Gastroesophageal sphincter (tissue), 4 donors: ENCODE data around the gene TMEM101. TPM values are rescaled to one million over a fixed set of nuclear protein-coding genes. Genes with fewer than 3 reads are reported as not detected.
"Not testable (repeated sequence)": the region's sequence is repeated elsewhere in the genome, so short reads cannot be mapped to it uniquely, and the experiment has no call there.

Experiments used
- ATAC-seq: fragments of 150-250 bp; one replicate; pipeline ENCODE4 v1.9.1; 2016; ENCODE audit warnings: mild to moderate bottlenecking, moderate library complexity
- H3K27ac ChIP-seq, 4 donors: fragments of 200-600 bp; sonication (generic) in 3 of 4; 1 replicate in 3 of 4; 2 replicates in 1 of 4; pipeline ENCODE4 v1.5.1; 2016 to 2019
- H3K27me3 ChIP-seq: fragments of 200-600 bp; sonication (generic); one replicate; pipeline ENCODE4 v1.5.1; 2019
- H3K36me3 ChIP-seq, 2 donors: fragments of 200-600 bp; sonication (generic); one replicate each; pipeline ENCODE4 v1.5.1; 2019; ENCODE audit warnings: control low read depth in 1 of 2
- H3K4me1 ChIP-seq, 3 donors: fragments of 200-600 bp; sonication (generic); 1 replicate in 2 of 3; 2 replicates in 1 of 3; pipeline ENCODE4 v1.5.1; 2016 to 2019; ENCODE audit warnings: control low read depth in 2 of 3
- H3K4me3 ChIP-seq, 2 donors: fragments of 200-600 bp; sonication (generic); one replicate each; pipeline ENCODE4 v1.5.1; 2019; ENCODE audit warnings: mild to moderate bottlenecking in 1 of 2, moderate library complexity in 1 of 2
- H3K9me3 ChIP-seq, 3 donors: fragments of 200-600 bp; sonication (generic); one replicate each; pipeline ENCODE4 v1.5.1; 2017 to 2019; ENCODE audit warnings: control low read depth in 2 of 3
- CTCF ChIP-seq, 4 experiments: fragments of 200-600 bp in 2 of 4; fragments of 450-650 bp in 2 of 4; sonication (generic) in 1 of 4; IDR thresholded peaks; one replicate each; pipeline ENCODE4 v1.5.1; 2017 to 2019; ENCODE audit warnings: antibody characterized with exemption in 4 of 4, mild to moderate bottlenecking in 2 of 4, moderate library complexity in 2 of 4
- EP300 ChIP-seq: sonication (generic); formaldehyde crosslinking; IDR thresholded peaks from one replicate; pipeline ENCODE4 v1.6.1; 2017; ENCODE audit warnings: antibody characterized with exemption, mild to moderate bottlenecking
- POLR2A ChIP-seq, 2 donors: fragments of 450-650 bp; IDR thresholded peaks; one replicate each; pipeline ENCODE4 v1.6.1; 2017; ENCODE audit warnings: antibody characterized with exemption in 2 of 2, mild to moderate bottlenecking in 2 of 2, moderate library complexity in 1 of 2
- POLR2AphosphoS5 ChIP-seq: sonication (generic); formaldehyde crosslinking; IDR thresholded peaks from one replicate; pipeline ENCODE4 v1.6.1; 2017; ENCODE audit warnings: antibody characterized with exemption
- WGBS, 2 donors: methylation state at CpG; one replicate each; pipeline ENCODE4 v1.1.5; 2018; ENCODE audit warnings: low coverage in 1 of 2; 5-methylcytosine and 5-hydroxymethylcytosine counted together
- total RNA-seq, 4 donors: library from RNA; depleted of rRNA; stranded (reverse); fragments of >200 nt; gene quantifications; one replicate each; pipeline ENCODE4 v1.1.0, GENCODE V29; 2016

Gene TMEM101
- total RNA-seq, 4 donors from 2014 or later: 27.6 to 39.8 (median 33.6) TPM

- Histone ChIP-seq H3K9me3 (no peaks in the 10 kb centered on the region), H3K4me3 (no peak overlapping the region), H3K4me1 (no peaks in the 10 kb centered on the region), H3K36me3 (peaks cover 0 to 43% of the 10 kb centered on the region in 2 donors), H3K27ac (no peak overlapping the region), H3K27me3 (no peaks in the 10 kb centered on the region)
- 89% methylated on average over 4 of the region's 22 CpGs; no CpG with 5 or more reads in 1 of the 2 donors for WGBS, 2 donors
- TF ChIP-seq CTCF (IDR thresholded peaks at IDR 0.05) (no peak), POLR2AphosphoS5 (no peak), POLR2A (IDR thresholded peaks at IDR 0.05) (no peak), EP300 (no peak)
- ATAC-seq: no peak
Measured at GRCh38 chr17:44023545-44024270, 8.9 kb upstream of the TMEM101 start.

GRCh38 chr17:44022246-44022645 is 7.5 kb upstream of the TMEM101 start:
- Histone ChIP-seq H3K9me3 (no peaks in the 10 kb centered on the region), H3K36me3 (peaks cover 0 to 30% of the 10 kb centered on the region in 2 donors), H3K4me3 (no peak overlapping the region), H3K27ac (no peak overlapping the region), H3K4me1 (no peaks in the 10 kb centered on the region), H3K27me3 (no peaks in the 10 kb centered on the region)
- no peak for TF ChIP-seq EP300
- no peak for TF ChIP-seq CTCF (IDR thresholded peaks at IDR 0.05)
- TF ChIP-seq POLR2AphosphoS5: no peak
- TF ChIP-seq POLR2A (IDR thresholded peaks at IDR 0.05): no peak
- no peak for ATAC-seq
- WGBS, 2 donors: 100% methylated on average over 1 to 2 of the region's 2 CpGs

- not testable (repeated sequence) for H3K9me3 ChIP-seq, H3K27ac ChIP-seq, ATAC-seq, H3K27me3 ChIP-seq, H3K4me1 ChIP-seq, H3K4me3 ChIP-seq
- 84 to 89% methylated on average over 5 to 7 of the region's 7 CpGs for WGBS, 2 donors
- H3K36me3 ChIP-seq: peaks cover 0 to 28% of the 10 kb centered on the region in 2 donors
Measured at GRCh38 chr17:44021227-44021626, 6.5 kb upstream of the TMEM101 start.

GRCh38 chr17:44014133-44014436 is 678 bp downstream of the TMEM101 start:
- Histone ChIP-seq H3K4me1 (peaks cover 0 to 25% (median 0%) of the 10 kb centered on the region in 3 donors), H3K36me3 (peaks cover 0 to 36% of the 10 kb centered on the region in 2 donors), H3K4me3 (peak overlapping the region; percentile 69 to 79), H3K27ac (peak overlapping the region in 3 of 4 donors; percentile 76 to 79 (median 78)), H3K27me3 (no peaks in the 10 kb centered on the region), H3K9me3 (no peaks in the 10 kb centered on the region)
- no peak for ATAC-seq
- WGBS, 2 donors: 57% methylated on average over 1 of the region's 12 CpGs; no CpG with 5 or more reads in 1 of the 2 donors
- TF ChIP-seq POLR2A (IDR thresholded peaks at IDR 0.05): no peak
- no peak for TF ChIP-seq POLR2AphosphoS5

- peaks cover 0 to 36% of the 10 kb centered on the region in 2 donors for H3K36me3 ChIP-seq
- no peaks in the 10 kb centered on the region for H3K27me3 ChIP-seq
- no peak overlapping the region for H3K4me3 ChIP-seq
- ATAC-seq: no peak
- TF ChIP-seq POLR2AphosphoS5: no peak
- TF ChIP-seq POLR2A (IDR thresholded peaks at IDR 0.05): no peak
- TF ChIP-seq EP300: no peak
- TF ChIP-seq CTCF (IDR thresholded peaks at IDR 0.05): no peak
- no peaks in the 10 kb centered on the region for H3K9me3 ChIP-seq
- H3K4me1 ChIP-seq: peaks cover 0 to 32% (median 3%) of the 10 kb centered on the region in 3 donors
- 83 to 100% methylated on average over 1 of the region's 14 CpGs for WGBS, 2 donors
- no peak overlapping the region for H3K27ac ChIP-seq
Measured at GRCh38 chr17:44012874-44013273, 1.9 kb downstream of the TMEM101 start.

- Histone ChIP-seq H3K9me3 (no peaks in the 10 kb centered on the region), H3K4me1 (peaks cover 0 to 37% (median 8%) of the 10 kb centered on the region in 3 donors), H3K4me3 (no peak overlapping the region), H3K27me3 (peaks cover 1% of the 10 kb centered on the region), H3K27ac (no peak overlapping the region), H3K36me3 (peaks cover 0 to 36% of the 10 kb centered on the region in 2 donors)
- no peak for TF ChIP-seq EP300
- no peak for TF ChIP-seq POLR2AphosphoS5
- 20 to 80% methylated on average over 1 of the region's 3 CpGs for WGBS, 2 donors
- ATAC-seq: no peak
Measured at GRCh38 chr17:44012391-44012790, 2.4 kb downstream of the TMEM101 start.
